HepG2 (cell line): ENCODE results near the gene CD3D. TPM values are rescaled to one million over a fixed set of nuclear protein-coding genes. Genes with fewer than 3 reads are reported as not detected.

Experiments used
- ATAC-seq: fragments of 200-7000 bp; cut with Tn5 transposase; 3 replicates; pipeline ENCODE4 v1.9.1; 2020; ENCODE audit warnings: mild to moderate bottlenecking, moderate library complexity
- BruUV-seq: library from RNA; stranded (reverse); fragments of 400-500 nt; replicated peaks from 2 replicates; lab custom pipeline; 2021; lab: Mats Ljungman, UMichigan
- CTCF ChIA-PET: fragments of 300-600 bp; formaldehyde crosslinking; extraction: SDS; loops from one replicate; lab custom pipeline; 2021; ENCODE audit warnings: low total read pairs, inconsistent platforms, low intra/inter-chr PET ratio; lab: Yijun Ruan, JAX
- POLR2A ChIA-PET: fragments of 350-600 bp; sonication (Branson Sonifier 250); formaldehyde crosslinking; loops from one replicate; lab custom pipeline; 2020; ENCODE audit warnings: antibody characterized with exemption, inconsistent platforms; lab: Yijun Ruan, JAX
- DNase-seq: peaks from one replicate; pipeline ENCODE4 v3.0.0-alpha.2; 2015; ENCODE audit warnings: low spot score
- FAIRE-seq: peaks from 3 replicates; lab custom pipeline; 2011; peaks lifted over from hg19 to GRCh38; lab: Jason Lieb, UNC
- H2AFZ ChIP-seq: one replicate; pipeline ENCODE4 v1.6.1; 2011; ENCODE audit warnings: low read length, inconsistent platforms
- H3K27ac ChIP-seq: fragments of 300-600 bp; 3 replicates; pipeline ENCODE4 v1.8.0; 2011; ENCODE audit warnings: mixed run types, mild to moderate bottlenecking, mixed read lengths, low read length, inconsistent platforms; ENCODE audit not compliant: insufficient read depth; ENCODE audit errors: extremely low read length
- H3K27me3 ChIP-seq, 2 experiments: fragments of 200-600 bp in 1 of 2; 2 replicates in 1 of 2; 3 replicates in 1 of 2; pipeline versions ENCODE4 v1.6.0 to v1.8.0; 2011; ENCODE audit warnings: low read length in 2 of 2, mild to moderate bottlenecking in 2 of 2, moderate library complexity in 2 of 2, inconsistent platforms in 1 of 2; ENCODE audit not compliant: insufficient read depth in 2 of 2, control insufficient read depth in 1 of 2
- H3K36me3 ChIP-seq, 2 experiments: fragments of 200-600 bp in 1 of 2; replicated peaks in 1 of 2; 2 replicates in 1 of 2; 3 replicates in 1 of 2; pipeline versions ENCODE4 v1.5.1 to v1.8.0; 2011; ENCODE audit warnings: low read length in 2 of 2, inconsistent platforms in 1 of 2; ENCODE audit not compliant: insufficient read depth in 2 of 2, control insufficient read depth in 1 of 2
- H3K4me1 ChIP-seq: 2 replicates; pipeline ENCODE4 v1.5.1; 2012; ENCODE audit warnings: low read length, inconsistent platforms; ENCODE audit not compliant: insufficient read depth
- H3K4me2 ChIP-seq: 2 replicates; pipeline ENCODE4 v1.6.0; 2011; ENCODE audit warnings: low read depth, low read length, inconsistent platforms
- H3K4me3 ChIP-seq, 3 experiments: fragments of 200-600 bp in 1 of 3; sonication (generic), shearing (Covaris generic) in 1 of 3; replicated peaks in 1 of 3; 2 replicates each; pipeline ENCODE4 v1.5.1; 2011 to 2016; ENCODE audit warnings: low read length in 3 of 3, inconsistent platforms in 2 of 3, low read depth in 2 of 3, mild to moderate bottlenecking in 2 of 3, control low read depth in 1 of 3, mixed read lengths in 1 of 3; ENCODE audit not compliant: insufficient read depth in 1 of 3
- H3K79me2 ChIP-seq: one replicate; pipeline ENCODE4 v1.6.1; 2011; ENCODE audit warnings: low read length, inconsistent platforms; ENCODE audit not compliant: insufficient read depth
- H3K9ac ChIP-seq: 2 replicates; pipeline ENCODE4 v1.6.0; 2011; ENCODE audit warnings: mild to moderate bottlenecking, low read depth, low read length, inconsistent platforms; ENCODE audit not compliant: insufficient read depth
- H3K9me3 ChIP-seq: 2 replicates; pipeline ENCODE4 v1.5.1; 2012; ENCODE audit warnings: mild to moderate bottlenecking, low read length
- H4K20me1 ChIP-seq: 2 replicates; pipeline ENCODE4 v1.6.0; 2011; ENCODE audit warnings: inconsistent platforms, mild to moderate bottlenecking, low read length, moderate library complexity; ENCODE audit not compliant: insufficient read depth
- ATM ChIP-seq: fragments of 450-650 bp; IDR thresholded peaks from 2 replicates; pipeline ENCODE4 v1.7.1; 2017; ENCODE audit warnings: mild to moderate bottlenecking, borderline replicate concordance
- CC2D1A ChIP-seq: sonication (generic); formaldehyde crosslinking; IDR thresholded peaks from 2 replicates; pipeline ENCODE4 v1.8.1; 2023; ENCODE audit warnings: mild to moderate bottlenecking, missing genetic modification reagents
- DBP ChIP-seq: sonication (generic); formaldehyde crosslinking; IDR thresholded peaks from 2 replicates; pipeline ENCODE4 v1.4.0; 2020; ENCODE audit warnings: missing genetic modification reagents; ENCODE audit errors: not compliant biosample characterization
- NR2F6 ChIP-seq, 2 experiments: IDR thresholded peaks; 2 replicates each; pipeline ENCODE4 v1.6.1; 2016; ENCODE audit warnings: antibody characterized with exemption in 1 of 2, mild to moderate bottlenecking in 1 of 2
- POLR2G ChIP-seq: fragments of 200-400 bp; formaldehyde crosslinking; IDR thresholded peaks from 2 replicates; pipeline ENCODE4 v1.6.1; 2018; ENCODE audit warnings: mild to moderate bottlenecking, low read depth, low read length, moderate library complexity
- SAFB2 ChIP-seq: sonication (generic); formaldehyde crosslinking; IDR thresholded peaks from 2 replicates; pipeline ENCODE4 v1.5.1; 2020; ENCODE audit warnings: missing genetic modification reagents, low read depth, mild to moderate bottlenecking, borderline replicate concordance
- SIX1 ChIP-seq: sonication (generic); formaldehyde crosslinking; IDR thresholded peaks from 2 replicates; pipeline ENCODE4 v1.4.0; 2020; ENCODE audit warnings: missing genetic modification reagents, borderline replicate concordance
- SRSF4 ChIP-seq: fragments of 200-400 bp; formaldehyde crosslinking; IDR thresholded peaks from one replicate; pipeline ENCODE4 v1.6.1; 2018; ENCODE audit warnings: mild to moderate bottlenecking, low read depth, low read length, moderate library complexity; ENCODE audit not compliant: poor library complexity, severe bottlenecking
- TFE3 ChIP-seq: IDR thresholded peaks from 2 replicates; pipeline ENCODE4 v1.6.1; 2016
- ZBTB8A ChIP-seq: sonication (generic); formaldehyde crosslinking; IDR thresholded peaks from 2 replicates; pipeline ENCODE4 v1.4.0; 2020; ENCODE audit warnings: mild to moderate bottlenecking, low read depth, missing genetic modification reagents, borderline replicate concordance
- ZC3H13 ChIP-seq: sonication (generic); formaldehyde crosslinking; IDR thresholded peaks from 2 replicates; pipeline ENCODE4 v1.8.1; 2023; ENCODE audit warnings: mild to moderate bottlenecking, missing genetic modification reagents, moderate library complexity
- ZNF10 ChIP-seq: sonication (generic); formaldehyde crosslinking; IDR thresholded peaks from 2 replicates; pipeline ENCODE4 v1.4.0; 2020; ENCODE audit warnings: mild to moderate bottlenecking, low read depth, missing genetic modification reagents, borderline replicate concordance
- ZNF446 ChIP-seq: sonication (generic); formaldehyde crosslinking; IDR thresholded peaks from 2 replicates; pipeline ENCODE4 v1.5.0; 2020; ENCODE audit warnings: mild to moderate bottlenecking, missing genetic modification reagents
- ZNF609 ChIP-seq: sonication (generic); formaldehyde crosslinking; IDR thresholded peaks from 2 replicates; pipeline ENCODE4 v1.4.0; 2020; ENCODE audit warnings: mild to moderate bottlenecking, missing genetic modification reagents, borderline replicate concordance
- ZNF615 ChIP-seq: sonication (generic); formaldehyde crosslinking; IDR thresholded peaks from 2 replicates; pipeline ENCODE4 v1.5.0; 2020; ENCODE audit warnings: mild to moderate bottlenecking, missing genetic modification reagents, borderline replicate concordance
- ZNF670 ChIP-seq: sonication (generic); formaldehyde crosslinking; IDR thresholded peaks from 2 replicates; pipeline ENCODE4 v1.8.0; 2022; ENCODE audit warnings: mild to moderate bottlenecking, missing genetic modification reagents, borderline replicate concordance
- WGBS: methylation state at CpG from one replicate; pipeline ENCODE4 v1.1.6; 2017; ENCODE audit warnings: low lambda C conversion rate; 5-methylcytosine and 5-hydroxymethylcytosine counted together
- in situ Hi-C: cut with HindIII; loops from 2 replicates; pipeline ENCODE4 v1.10.0; 2017; ENCODE audit warnings: low pct_unique_long_range_greater_than_20kb; ENCODE audit not compliant: extremely low pct_ligation_motif_present
- intact Hi-C: fragments of 100-400 bp; cut with micrococcal nuclease; formaldehyde crosslinking; loops from one replicate; pipeline ENCODE4 v1.10.0; 2022; ENCODE audit not compliant: unreplicated experiment
- polyA plus RNA-seq, 8 experiments: library from polyadenylated mRNA; depleted of rRNA in 3 of 8; stranded (reverse) in 7 of 8; unstranded in 1 of 8; fragments of >200 nt; fragmentation: Illumina TruSeq in 4 of 8; extraction: Trizol in 4 of 8; gene quantifications; 2 replicates each; pipeline versions ENCODE4 v1.2.1 to v1.2.3, GENCODE V29; 2011 to 2016; ENCODE audit warnings: low read depth in 4 of 8, missing spikeins in 1 of 8, mixed read lengths in 1 of 8; ENCODE audit not compliant: insufficient read depth in 1 of 8
- total RNA-seq, 5 experiments: library from RNA; depleted of rRNA; stranded (reverse); fragments of >200 nt; fragmentation: Illumina TruSeq; extraction: Trizol; gene quantifications; 2 replicates each; pipeline ENCODE4 v1.2.3, GENCODE V29; 2016; ENCODE audit warnings: low read depth in 1 of 5

The CD3D gene
- total and polyA plus RNA-seq, 2 of the 13 experiments (the other 11 are each of a cell fraction or from before 2014, with no cell fraction given): 0.66 to 6.6 TPM

- ATAC-seq (peak; percentile 83), FAIRE-seq (peak; percentile 54), DNase-seq (peak; percentile 74)
- Histone ChIP-seq H3K4me3 (no peak overlapping the region), H4K20me1 (no peaks in the 10 kb centered on the region), H3K36me3 (no peaks in the 10 kb centered on the region), H3K27ac (no peak overlapping the region), H3K79me2 (no peaks in the 10 kb centered on the region), H3K4me1 (peaks cover 12% of the 10 kb centered on the region), H2AFZ (no peak overlapping the region), H3K9ac (no peak overlapping the region), H3K9me3 (no peaks in the 10 kb centered on the region), H3K4me2 (no peak overlapping the region), H3K27me3 (no peaks in the 10 kb centered on the region)
- POLR2A ChIA-PET: interaction anchor here (1.0 to 2.2 kb wide), 2 partner anchors 79 to 92 kb away, joined by 3 to 6 read pairs; no protein-coding TSS in a partner anchor
- in situ Hi-C loops (loop anchor here (5.0 kb wide), 2 partner anchors 94 to 144 kb away; no protein-coding TSS in a partner anchor), intact Hi-C loops (loop anchor here (1.0 kb wide), 2 partner anchors 93 to 146 kb away; no protein-coding TSS in a partner anchor)
- WGBS: 2% methylated on average over 9 of the region's 9 CpGs
- BruUV-seq: no TSS peak
- CTCF ChIA-PET: interaction anchor here (1.5 to 3.6 kb wide), 3 partner anchors 93 to 145 kb away, joined by 6 to 34 read pairs (median 21); no protein-coding TSS in a partner anchor
- TF ChIP-seq SIX1 (peak; percentile 29; the same call in 1 of the 2 replicates), CC2D1A (CRISPR knock-in tag) (no peak), ATM (no peak), POLR2G (no peak), TFE3 (peak; percentile 32; the same call in 1 of the 2 replicates), ZNF615 (CRISPR knock-in tag) (no peak), ZNF10 (no peak), ZNF609 (CRISPR knock-in tag) (no peak), NR2F6 (IDR thresholded peaks at IDR 0.05) (peak; percentile 33; the same call in 1 of the 2 replicates), NR2F6 (CRISPR knock-in tag; IDR thresholded peaks at IDR 0.05) (peak; percentile 69; the same call in 1 of the 2 replicates), SAFB2 (CRISPR knock-in tag) (no peak), ZBTB8A (CRISPR knock-in tag) (no peak), SRSF4 (no peak), ZC3H13 (no peak), ZNF670 (CRISPR knock-in tag) (no peak), DBP (CRISPR knock-in tag) (no peak), ZNF446 (CRISPR knock-in tag) (no peak)
Observed at GRCh38 chr11:118290923-118291322, 51.6 kb downstream of the CD3D start.
